ENCODE results near the gene MOB3B. TPM values are rescaled to one million over a fixed set of nuclear protein-coding genes. Genes with fewer than 3 reads are reported as not detected.

Gene MOB3B
- total and polyA plus RNA-seq, 2 of the 13 experiments (the other 11 are each of a cell fraction or from before 2014, with no cell fraction given) = 0.03 to 0.09 TPM

- peak; percentile 99 for TF ChIP-seq ZHX2 (IDR thresholded peaks at IDR 0.05; ENCODE audit: low read depth)
- no peak for TF ChIP-seq ZHX2 (CRISPR knock-in tag; IDR thresholded peaks at IDR 0.05; ENCODE audit: borderline replicate concordance)
- TF ChIP-seq ZFX (CRISPR knock-in tag; IDR thresholded peaks at IDR 0.05; ENCODE audit: low read depth) = no peak
- peak; percentile 83 for TF ChIP-seq SP5 (CRISPR knock-in tag; IDR thresholded peaks at IDR 0.05; ENCODE audit: borderline replicate concordance, low read depth)
- peak; percentile 16; the same call in 1 of the 2 replicates for TF ChIP-seq ZSCAN9 (CRISPR knock-in tag; IDR thresholded peaks at IDR 0.05; ENCODE audit: borderline replicate concordance)
- TF ChIP-seq ZNF101 (CRISPR knock-in tag; IDR thresholded peaks at IDR 0.05; ENCODE audit: borderline replicate concordance, low read depth) = no peak
- TF ChIP-seq AHR (CRISPR knock-in tag; IDR thresholded peaks at IDR 0.05) = no peak
- no peak for TF ChIP-seq ZNF782 (CRISPR knock-in tag; IDR thresholded peaks at IDR 0.05; ENCODE audit: borderline replicate concordance)
These were observed 44.3 kb upstream of the MOB3B start (continued) for GRCh38 chr9:27573634-27574590.

All from HepG2 (cell line).